K562 (cell line): ENCODE results near the gene ZNF350. TPM values are rescaled to one million over a fixed set of nuclear protein-coding genes. Genes with fewer than 3 reads are reported as not detected.

Experiments used
- ARID1B ChIP-seq: fragments of 450-650 bp; IDR thresholded peaks from 2 replicates; pipeline ENCODE4 v1.6.1; 2016; ENCODE audit warnings: antibody characterized with exemption, mild to moderate bottlenecking, inconsistent platforms
- ATF1 ChIP-seq, 2 experiments: fragments of 450-650 bp in 1 of 2; IDR thresholded peaks; 2 replicates each; pipeline ENCODE4 v1.6.1; 2016; ENCODE audit warnings: missing compliant biosample characterization in 1 of 2, missing genetic modification characterization in 1 of 2
- GABPA ChIP-seq: fragments of 200-800 bp; sonication (Bioruptor generic); conservative IDR thresholded peaks from 2 replicates; pipeline ENCODE4 v1.6.1; 2016; ENCODE audit warnings: low read depth, missing genetic modification characterization, missing compliant biosample characterization
- HDGF ChIP-seq: fragments of 450-650 bp; IDR thresholded peaks from 2 replicates; pipeline ENCODE4 v1.6.1; 2016
- KHSRP ChIP-seq: fragments of 450-650 bp; IDR thresholded peaks from 2 replicates; pipeline ENCODE4 v1.6.1; 2017
- KLF13 ChIP-seq: fragments of 450-650 bp; IDR thresholded peaks from 2 replicates; pipeline ENCODE4 v1.6.1; 2016; ENCODE audit warnings: missing genetic modification characterization, low read depth, mild to moderate bottlenecking, missing compliant biosample characterization, moderate library complexity, borderline replicate concordance
- MEF2A ChIP-seq: IDR thresholded peaks from 2 replicates; pipeline ENCODE4 v1.6.1; 2011; ENCODE audit warnings: low read depth, mild to moderate bottlenecking, low read length, moderate library complexity; ENCODE audit not compliant: control insufficient read depth
- MTA2 ChIP-seq: fragments of 450-650 bp; IDR thresholded peaks from 2 replicates; pipeline ENCODE4 v1.6.1; 2016; ENCODE audit warnings: low read depth
- NRF1 ChIP-seq, 2 experiments: fragments of 450-650 bp; IDR thresholded peaks in 1 of 2; conservative IDR thresholded peaks in 1 of 2; 2 replicates each; pipeline ENCODE4 v1.6.1; 2014; ENCODE audit warnings: mild to moderate bottlenecking in 2 of 2
- POLR2G ChIP-seq: fragments of 200-400 bp; formaldehyde crosslinking; IDR thresholded peaks from 2 replicates; pipeline ENCODE4 v1.6.1; 2017; ENCODE audit warnings: low read depth, mild to moderate bottlenecking, antibody characterized with exemption, low read length, moderate library complexity
- POLR2H ChIP-seq: IDR thresholded peaks from 2 replicates; pipeline ENCODE4 v1.6.1; 2016; ENCODE audit warnings: missing genetic modification characterization, low read depth, mild to moderate bottlenecking, control low read depth, missing compliant biosample characterization, moderate library complexity
- RB1 ChIP-seq: fragments of 450-650 bp; IDR thresholded peaks from 2 replicates; pipeline ENCODE4 v1.6.1; 2017; ENCODE audit warnings: low read depth, mild to moderate bottlenecking
- RBBP5 ChIP-seq: fragments of 200-600 bp; sonication (generic); IDR thresholded peaks from 2 replicates; pipeline ENCODE4 v1.6.1; 2012; ENCODE audit warnings: borderline replicate concordance, mild to moderate bottlenecking, low read length, control low read depth, inconsistent platforms; ENCODE audit not compliant: insufficient read depth, poor library complexity, severe bottlenecking
- RCOR1 ChIP-seq, 2 experiments: IDR thresholded peaks; 2 replicates each; pipeline ENCODE4 v1.6.1; 2012; ENCODE audit warnings: low read depth in 2 of 2, low read length in 2 of 2, borderline replicate concordance in 1 of 2, improper control_type of control experiment in 1 of 2
- SAFB2 ChIP-seq: fragments of 200-400 bp; formaldehyde crosslinking; IDR thresholded peaks from 2 replicates; pipeline ENCODE4 v1.6.1; 2018; ENCODE audit warnings: borderline replicate concordance, low read length, low read depth, moderate library complexity; ENCODE audit not compliant: severe bottlenecking
- U2AF2 ChIP-seq: fragments of 200-400 bp; formaldehyde crosslinking; optimal IDR thresholded peaks from 2 replicates; pipeline ENCODE3; 2017; ENCODE audit warnings: low read depth, mild to moderate bottlenecking, low read length
- ZNF224 ChIP-seq: sonication (generic); formaldehyde crosslinking; IDR thresholded peaks from 2 replicates; pipeline ENCODE4 v1.8.0; 2022; ENCODE audit warnings: mild to moderate bottlenecking, missing genetic modification reagents
- ZNF583 ChIP-seq: fragments of 250-450 bp; sonication (Bioruptor Pico); IDR thresholded peaks from 2 replicates; pipeline ENCODE4 v1.4.0; 2020
- polyA plus RNA-seq, 8 experiments: library from polyadenylated mRNA; depleted of rRNA in 4 of 8; stranded (reverse) in 5 of 8; unstranded in 3 of 8; fragments of >200 nt; fragmentation: Nextera tagmentation in 2 of 8; fragmentation: Illumina TruSeq in 1 of 8; extraction: Ambion mirVana in 2 of 8; extraction: Trizol in 1 of 8; gene quantifications; 2 replicates each; pipeline versions ENCODE4 v1.2.1 to v1.2.3, GENCODE V29; 2011 to 2014; ENCODE audit warnings: inconsistent platforms in 1 of 8, missing spikeins in 1 of 8
- total RNA-seq, 7 experiments: library from RNA; depleted of rRNA in 6 of 7; stranded (reverse); fragments of >200 nt in 6 of 7; fragmentation: Illumina TruSeq in 2 of 7; extraction: Trizol in 2 of 7; gene quantifications; 2 replicates each; pipeline versions ENCODE4 v1.2.1 to v1.2.3, GENCODE V29; 2011 to 2021; ENCODE audit warnings: low replicate concordance in 1 of 7
- TF ChIP-seq, protein P1 (sequence below), 2 experiments: fragments of 450-650 bp; IDR thresholded peaks; 2 replicates each; pipeline ENCODE4 v1.6.1; 2016
- TF ChIP-seq, protein P2 (sequence below): sonication (generic); formaldehyde crosslinking; IDR thresholded peaks from 2 replicates; pipeline ENCODE4 v1.8.1; 2023; ENCODE audit warnings: mild to moderate bottlenecking, missing genetic modification reagents
- TF ChIP-seq, protein P3 (sequence below): fragments of 250-450 bp; sonication (Bioruptor Pico); IDR thresholded peaks from 2 replicates; pipeline ENCODE4 v1.8.0; 2022; ENCODE audit warnings: moderate library complexity, mild to moderate bottlenecking, inconsistent platforms
- TF ChIP-seq, protein P4 (sequence below): sonication (generic); formaldehyde crosslinking; IDR thresholded peaks from 2 replicates; pipeline ENCODE4 v1.9.0; 2022; ENCODE audit warnings: mild to moderate bottlenecking, missing genetic modification reagents

The ZNF350 gene
- total and polyA plus RNA-seq, 9 of the 15 experiments (the other 6 are each of a cell fraction or from before 2014, with no cell fraction given), result 1.7 to 4.8 (median 2.9) TPM

DNA sequence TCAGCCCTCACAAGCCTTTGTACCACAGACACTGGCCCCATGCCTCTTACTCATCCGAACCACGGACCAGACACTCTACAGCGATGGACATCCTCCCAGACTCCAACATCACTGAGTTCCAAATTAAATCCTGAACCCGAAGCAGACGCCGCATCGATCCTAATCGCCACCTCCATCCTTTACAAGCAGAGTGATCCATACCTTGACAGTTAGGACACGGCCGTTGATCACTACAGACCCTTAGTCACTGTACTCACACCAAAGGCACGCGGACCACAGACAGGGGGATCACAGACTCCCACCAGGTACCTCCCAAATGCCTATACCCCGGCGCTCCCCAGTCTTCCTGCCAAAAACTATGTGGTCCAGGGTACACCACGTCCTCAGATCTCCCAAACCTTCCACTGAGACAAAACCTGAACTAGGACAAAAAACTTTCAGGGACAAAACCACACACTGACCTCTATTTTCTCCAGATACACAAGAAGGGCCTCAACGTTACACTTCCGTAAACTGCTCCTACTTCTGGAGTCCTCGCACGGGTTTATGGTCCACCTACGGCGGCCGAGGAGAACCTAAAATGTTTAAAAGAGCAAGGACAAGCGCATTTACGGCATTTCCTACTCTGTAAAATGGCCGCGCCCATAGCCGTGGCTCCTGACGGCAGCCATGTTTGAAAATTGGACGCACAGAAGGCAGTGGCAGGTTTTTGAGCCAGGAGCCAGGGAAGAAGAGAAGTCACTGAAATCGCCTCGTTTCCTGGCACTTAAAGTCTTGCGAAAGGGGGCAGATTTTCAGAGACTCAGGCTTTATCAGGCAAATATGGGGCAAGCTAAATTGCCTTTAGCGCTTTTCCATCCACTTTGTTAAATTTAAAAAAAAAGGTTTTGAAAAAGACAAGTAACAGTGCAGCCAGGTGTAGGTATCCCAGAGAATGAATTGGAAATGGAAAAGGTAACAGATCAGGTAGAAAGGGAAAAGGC, at the start of gene ZNF350 (continued):
- TF ChIP-seq, protein P1, sequence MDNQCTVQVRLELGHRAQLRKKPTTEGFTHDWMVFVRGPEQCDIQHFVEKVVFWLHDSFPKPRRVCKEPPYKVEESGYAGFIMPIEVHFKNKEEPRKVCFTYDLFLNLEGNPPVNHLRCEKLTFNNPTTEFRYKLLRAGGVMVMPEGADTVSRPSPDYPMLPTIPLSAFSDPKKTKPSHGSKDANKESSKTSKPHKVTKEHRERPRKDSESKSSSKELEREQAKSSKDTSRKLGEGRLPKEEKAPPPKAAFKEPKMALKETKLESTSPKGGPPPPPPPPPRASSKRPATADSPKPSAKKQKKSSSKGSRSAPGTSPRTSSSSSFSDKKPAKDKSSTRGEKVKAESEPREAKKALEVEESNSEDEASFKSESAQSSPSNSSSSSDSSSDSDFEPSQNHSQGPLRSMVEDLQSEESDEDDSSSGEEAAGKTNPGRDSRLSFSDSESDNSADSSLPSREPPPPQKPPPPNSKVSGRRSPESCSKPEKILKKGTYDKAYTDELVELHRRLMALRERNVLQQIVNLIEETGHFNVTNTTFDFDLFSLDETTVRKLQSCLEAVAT (IDR thresholded peaks at IDR 0.05), result 0 out of 4 replicates have a peak, but pooled peaks of 1 of the 2 experiments have one; percentile 43
- TF ChIP-seq U2AF2 (no peak), RBBP5 (no peak), ATF1 (CRISPR knock-in tag; IDR thresholded peaks at IDR 0.05) (no peak), ATF1 (tag; IDR thresholded peaks at IDR 0.05) (peak; percentile 32; the same call in 1 of the 2 replicates), HDGF (no peak), ZNF583 (CRISPR knock-in tag) (no peak), NRF1 (conservative IDR thresholded peaks at IDR 0.05 in 1 of 2, IDR thresholded peaks at IDR 0.05 in 1 of 2) (0 out of 4 replicates have a peak, but pooled peaks of 1 of the 2 experiments have one; percentile 22), MEF2A (no peak), KHSRP (no peak), RCOR1 (IDR thresholded peaks at IDR 0.05; ENCODE audit: borderline replicate concordance in 1 of 2, low read depth in 2 of 2, low read length in 2 of 2) (no peak), POLR2H (tag) (0 out of 2 replicates have a peak, but pooled peaks have one; percentile 55), SAFB2 (no peak), ARID1B (no peak), POLR2G (0 out of 2 replicates have a peak, but pooled peaks have one; percentile 13), MTA2 (no peak), KLF13 (tag) (no peak), ZNF224 (CRISPR knock-in tag) (no peak), GABPA (tag) (peak; percentile 51), RB1 (no peak)
- TF ChIP-seq, protein P2, sequence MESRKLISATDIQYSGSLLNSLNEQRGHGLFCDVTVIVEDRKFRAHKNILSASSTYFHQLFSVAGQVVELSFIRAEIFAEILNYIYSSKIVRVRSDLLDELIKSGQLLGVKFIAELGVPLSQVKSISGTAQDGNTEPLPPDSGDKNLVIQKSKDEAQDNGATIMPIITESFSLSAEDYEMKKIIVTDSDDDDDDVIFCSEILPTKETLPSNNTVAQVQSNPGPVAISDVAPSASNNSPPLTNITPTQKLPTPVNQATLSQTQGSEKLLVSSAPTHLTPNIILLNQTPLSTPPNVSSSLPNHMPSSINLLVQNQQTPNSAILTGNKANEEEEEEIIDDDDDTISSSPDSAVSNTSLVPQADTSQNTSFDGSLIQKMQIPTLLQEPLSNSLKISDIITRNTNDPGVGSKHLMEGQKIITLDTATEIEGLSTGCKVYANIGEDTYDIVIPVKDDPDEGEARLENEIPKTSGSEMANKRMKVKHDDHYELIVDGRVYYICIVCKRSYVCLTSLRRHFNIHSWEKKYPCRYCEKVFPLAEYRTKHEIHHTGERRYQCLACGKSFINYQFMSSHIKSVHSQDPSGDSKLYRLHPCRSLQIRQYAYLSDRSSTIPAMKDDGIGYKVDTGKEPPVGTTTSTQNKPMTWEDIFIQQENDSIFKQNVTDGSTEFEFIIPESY, result peak; percentile 81
- TF ChIP-seq, protein P3, sequence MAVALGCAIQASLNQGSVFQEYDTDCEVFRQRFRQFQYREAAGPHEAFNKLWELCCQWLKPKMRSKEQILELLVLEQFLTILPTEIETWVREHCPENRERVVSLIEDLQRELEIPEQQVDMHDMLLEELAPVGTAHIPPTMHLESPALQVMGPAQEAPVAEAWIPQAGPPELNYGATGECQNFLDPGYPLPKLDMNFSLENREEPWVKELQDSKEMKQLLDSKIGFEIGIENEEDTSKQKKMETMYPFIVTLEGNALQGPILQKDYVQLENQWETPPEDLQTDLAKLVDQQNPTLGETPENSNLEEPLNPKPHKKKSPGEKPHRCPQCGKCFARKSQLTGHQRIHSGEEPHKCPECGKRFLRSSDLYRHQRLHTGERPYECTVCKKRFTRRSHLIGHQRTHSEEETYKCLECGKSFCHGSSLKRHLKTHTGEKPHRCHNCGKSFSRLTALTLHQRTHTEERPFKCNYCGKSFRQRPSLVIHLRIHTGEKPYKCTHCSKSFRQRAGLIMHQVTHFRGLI (CRISPR knock-in tag), result no peak
- TF ChIP-seq, protein P4, sequence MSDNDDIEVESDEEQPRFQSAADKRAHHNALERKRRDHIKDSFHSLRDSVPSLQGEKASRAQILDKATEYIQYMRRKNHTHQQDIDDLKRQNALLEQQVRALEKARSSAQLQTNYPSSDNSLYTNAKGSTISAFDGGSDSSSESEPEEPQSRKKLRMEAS (CRISPR knock-in tag), result peak; percentile 46; the same call in 1 of the 2 replicates
